A673 (cell line): ENCODE data around the gene KIAA1614. TPM values are rescaled to one million over a fixed set of nuclear protein-coding genes. Genes with fewer than 3 reads are reported as not detected.
A peak's percentile ranks its signal among the peaks of the same experiment; 100 is the strongest.

ENCODE experiments used
- BruUV-seq: library from RNA; stranded (reverse); fragments of 400-500 nt; replicated peaks from 2 replicates; lab custom pipeline; 2021; lab: Mats Ljungman, UMichigan
- CTCF ChIA-PET: fragments of 300-600 bp; sonication (Branson Sonifier 250); formaldehyde crosslinking; loops from one replicate; lab custom pipeline; 2022; ENCODE audit warnings: antibody characterized with exemption; lab: Charles Lee
- POLR2A ChIA-PET: fragments of 300-600 bp; sonication (Branson Sonifier 250); formaldehyde crosslinking; loops from one replicate; lab custom pipeline; 2022; ENCODE audit warnings: antibody characterized with exemption; ENCODE audit not compliant: low non-redundant PET; lab: Charles Lee
- DNase-seq: peaks from one replicate; pipeline ENCODE4 v3.0.0-alpha.2; 2015; ENCODE audit warnings: low spot score
- H3K27ac ChIP-seq: fragments of 200-600 bp; sonication (generic); 2 replicates; pipeline ENCODE4 v1.5.1; 2016; ENCODE audit warnings: mixed run types, low read depth, mild to moderate bottlenecking, mixed read lengths, antibody characterized with exemption, low read length; ENCODE audit not compliant: poor library complexity, severe bottlenecking
- H3K27me3 ChIP-seq: fragments of 200-600 bp; sonication (generic); replicated peaks from 2 replicates; pipeline ENCODE4 v1.6.1; 2017; ENCODE audit warnings: mixed run types, low read depth, mild to moderate bottlenecking, mixed read lengths, antibody characterized with exemption, low read length; ENCODE audit not compliant: insufficient read depth, poor library complexity
- H3K36me3 ChIP-seq: fragments of 200-600 bp; sonication (generic); 2 replicates; pipeline ENCODE4 v1.6.1; 2016; ENCODE audit warnings: mixed run types, mild to moderate bottlenecking, mixed read lengths, antibody characterized with exemption, low read length; ENCODE audit not compliant: insufficient read depth, poor library complexity, severe bottlenecking
- H3K4me1 ChIP-seq: fragments of 200-600 bp; sonication (generic); 2 replicates; pipeline ENCODE4 v1.6.1; 2017; ENCODE audit warnings: mixed run types, mild to moderate bottlenecking, mixed read lengths, antibody characterized with exemption, low read length; ENCODE audit not compliant: insufficient read depth, poor library complexity, severe bottlenecking
- H3K4me3 ChIP-seq: fragments of 200-600 bp; sonication (generic); 2 replicates; pipeline ENCODE4 v1.5.1; 2016; ENCODE audit warnings: low read depth, mixed run types, mild to moderate bottlenecking, mixed read lengths, low read length; ENCODE audit not compliant: poor library complexity, severe bottlenecking
- H3K9me3 ChIP-seq: fragments of 200-600 bp; sonication (generic); 2 replicates; pipeline ENCODE4 v1.6.1; 2016; ENCODE audit warnings: mixed run types, low read depth, mild to moderate bottlenecking, mixed read lengths, antibody characterized with exemption, low read length; ENCODE audit not compliant: poor library complexity, severe bottlenecking
- EZH2 ChIP-seq: fragments of 200-600 bp; sonication (generic); IDR thresholded peaks from 2 replicates; pipeline ENCODE4 v1.6.1; 2017; ENCODE audit warnings: borderline replicate concordance, low read depth, mild to moderate bottlenecking, mixed read lengths, antibody characterized with exemption, low read length; ENCODE audit not compliant: poor library complexity, severe bottlenecking
- intact Hi-C: fragments of 100-400 bp; cut with micrococcal nuclease; formaldehyde crosslinking; loops from one replicate; pipeline ENCODE4 v1.10.0; 2022; ENCODE audit not compliant: unreplicated experiment
- total RNA-seq: library from RNA; stranded (reverse); gene quantifications from 2 replicates; pipeline ENCODE4 v1.2.3, GENCODE V29; 2021
- TF ChIP-seq, protein P1 (sequence below): fragments of 300-800, 200-600 bp; sonication (generic); conservative IDR thresholded peaks from 2 replicates; pipeline ENCODE4 v1.5.1; 2017; ENCODE audit warnings: low read depth, mild to moderate bottlenecking, antibody characterized with exemption, low read length, moderate library complexity, mixed read lengths

The KIAA1614 gene
- total RNA-seq, 1 experiment from 2014 or later: 0.67 TPM

DNA sequence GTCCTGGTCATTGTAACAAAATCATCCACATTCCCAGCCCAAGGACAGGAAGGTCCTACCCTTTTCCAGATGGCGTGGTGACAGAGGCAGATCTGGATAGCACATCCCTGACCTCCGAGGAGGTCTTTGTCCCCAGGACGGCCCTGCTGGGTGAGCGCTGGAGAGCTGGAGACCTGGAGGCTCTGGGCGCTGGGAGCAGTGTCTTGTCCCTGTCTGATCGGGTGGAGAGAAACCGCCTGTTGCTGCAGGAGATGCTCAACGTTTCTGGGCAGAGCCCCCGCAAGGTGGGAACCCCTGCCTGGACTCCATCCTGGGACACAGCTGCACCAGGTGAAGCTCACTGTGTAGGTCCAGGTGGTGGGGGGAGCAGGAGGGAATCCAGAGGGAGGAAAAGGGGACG, 4.1 kb downstream of the KIAA1614 start:
- Histone ChIP-seq H3K27ac (no peak overlapping the region), H3K9me3 (no peaks in the 10 kb centered on the region), H3K4me1 (peaks cover 5% of the 10 kb centered on the region), H3K4me3 (no peak overlapping the region), H3K36me3 (no peaks in the 10 kb centered on the region), H3K27me3 (peaks cover 6% of the 10 kb centered on the region)
- ChIA-PET CTCF (interaction anchor here (1.3 kb wide), 1 partner anchor 35 kb away, joined by 6 read pairs; no protein-coding TSS in a partner anchor), POLR2A (no interaction called here)
- no peak for DNase-seq
- no peak for TF ChIP-seq EZH2
- TF ChIP-seq, protein P1, sequence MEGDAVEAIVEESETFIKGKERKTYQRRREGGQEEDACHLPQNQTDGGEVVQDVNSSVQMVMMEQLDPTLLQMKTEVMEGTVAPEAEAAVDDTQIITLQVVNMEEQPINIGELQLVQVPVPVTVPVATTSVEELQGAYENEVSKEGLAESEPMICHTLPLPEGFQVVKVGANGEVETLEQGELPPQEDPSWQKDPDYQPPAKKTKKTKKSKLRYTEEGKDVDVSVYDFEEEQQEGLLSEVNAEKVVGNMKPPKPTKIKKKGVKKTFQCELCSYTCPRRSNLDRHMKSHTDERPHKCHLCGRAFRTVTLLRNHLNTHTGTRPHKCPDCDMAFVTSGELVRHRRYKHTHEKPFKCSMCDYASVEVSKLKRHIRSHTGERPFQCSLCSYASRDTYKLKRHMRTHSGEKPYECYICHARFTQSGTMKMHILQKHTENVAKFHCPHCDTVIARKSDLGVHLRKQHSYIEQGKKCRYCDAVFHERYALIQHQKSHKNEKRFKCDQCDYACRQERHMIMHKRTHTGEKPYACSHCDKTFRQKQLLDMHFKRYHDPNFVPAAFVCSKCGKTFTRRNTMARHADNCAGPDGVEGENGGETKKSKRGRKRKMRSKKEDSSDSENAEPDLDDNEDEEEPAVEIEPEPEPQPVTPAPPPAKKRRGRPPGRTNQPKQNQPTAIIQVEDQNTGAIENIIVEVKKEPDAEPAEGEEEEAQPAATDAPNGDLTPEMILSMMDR: no peak
- intact Hi-C loops: no loop called here
- BruUV-seq: no TSS peak

GRCh38 chr1:180917306-180918065, 4.8 kb downstream of the KIAA1614 start:
- CTCF ChIA-PET: interaction anchor here (0.7 to 1.3 kb wide), 2 partner anchors 36 to 401 kb away, joined by 4 to 6 read pairs; no protein-coding TSS in a partner anchor
- intact Hi-C loops: no loop called here
- H3K36me3 ChIP-seq: no peaks in the 10 kb centered on the region
- no peak overlapping the region for H3K4me3 ChIP-seq
- POLR2A ChIA-PET: no interaction called here
- no peak overlapping the region for H3K27ac ChIP-seq
- DNase-seq: peak; percentile 59
- H3K27me3 ChIP-seq: peaks cover under 1% of the 10 kb centered on the region
- no TSS peak for BruUV-seq
- no peaks in the 10 kb centered on the region for H3K9me3 ChIP-seq
- peaks cover 5% of the 10 kb centered on the region for H3K4me1 ChIP-seq
- TF ChIP-seq, protein P1: peak; percentile 37; the same call in 1 of the 2 replicates
- no peak for TF ChIP-seq EZH2

GRCh38 chr1:180918519-180918918, 5.8 kb downstream of the KIAA1614 start:
- CTCF ChIA-PET: no interaction called here

More at GRCh38 chr1:180918519-180918918, 5.8 kb downstream of the KIAA1614 start:
- H3K36me3 ChIP-seq: no peaks in the 10 kb centered on the region
- TF ChIP-seq, protein P1: no peak
- no peak for TF ChIP-seq EZH2
- H3K27me3 ChIP-seq: no peaks in the 10 kb centered on the region
- POLR2A ChIA-PET: no interaction called here
- DNase-seq: no peak
- no peak overlapping the region for H3K27ac ChIP-seq
- no peak overlapping the region for H3K4me3 ChIP-seq
- intact Hi-C loops: no loop called here
- BruUV-seq: no TSS peak
- peaks cover 13% of the 10 kb centered on the region for H3K4me1 ChIP-seq
- H3K9me3 ChIP-seq: no peaks in the 10 kb centered on the region
